Measurements from ENCODE around the gene ERBB3. TPM values are rescaled to one million over a fixed set of nuclear protein-coding genes. Genes with fewer than 3 reads are reported as not detected.

ERBB3 gene
- total RNA-seq, 2 experiments from 2014 or later, result not detected

- CTCF ChIA-PET (ENCODE audit: unreplicated experiment), result interaction anchor here (0.6 to 1.5 kb wide), 3 partner anchors 8 to 379 kb away, joined by 3 to 5 read pairs (median 5); partner anchors contain the start of gene ZC3H10
- peak overlapping the region; percentile 92 for H3K4me2 ChIP-seq (ENCODE audit: low read length)
- TF ChIP-seq EZH2phosphoT487 (IDR thresholded peaks at IDR 0.05; ENCODE audit: borderline replicate concordance, low read depth, low read length), result no peak
- H4K20me1 ChIP-seq (ENCODE audit: insufficient read depth, low read length), result no peaks in the 10 kb centered on the region
- H3K27ac ChIP-seq (ENCODE audit: low read depth, low read length, poor library complexity, severe bottlenecking), result peak overlapping the region; percentile 96
- 0 out of 2 replicates have a peak, but pooled peaks cover 10% of the 10 kb centered on the region for H3K9me3 ChIP-seq (ENCODE audit: low read length)
- POLR2A ChIA-PET, result interaction anchor here (1.0 to 3.8 kb wide), 5 partner anchors 24 to 93 kb away, joined by 3 to 22 read pairs (median 9); partner anchors contain the start of genes MYL6, MYL6B and SMARCC2
- DNase-seq (ENCODE audit: low spot score), result peak; percentile 83
- peaks cover 26% of the 10 kb centered on the region for H3K36me3 ChIP-seq (ENCODE audit: insufficient read depth, low read length)
- peaks cover 18% of the 10 kb centered on the region; the same call in 1 of the 2 replicates for H3K79me2 ChIP-seq (ENCODE audit: insufficient read depth, low read depth, low read length)
- no peaks in the 10 kb centered on the region for H3K9me2 ChIP-seq (ENCODE audit: insufficient read depth, low read length)
- BruUV-seq (replicated peaks), result no TSS peak
- H3K4me1 ChIP-seq (ENCODE audit: insufficient read depth, low read length, poor library complexity, severe bottlenecking), result peaks cover 48% of the 10 kb centered on the region
- intact Hi-C loops (cut with micrococcal nuclease; ENCODE audit: unreplicated experiment), result loop anchor here (1.0 to 5.0 kb wide), 6 partner anchors 8 to 321 kb away; partner anchors contain the start of genes MYL6, MYL6B, NABP2 and SMARCC2
- peak overlapping the region; percentile 10; the same call in 1 of the 2 replicates for H2AFZ ChIP-seq (ENCODE audit: low read length)
- peak overlapping the region; percentile 65 for H3K4me3 ChIP-seq (ENCODE audit: low read depth, low read length, poor library complexity, severe bottlenecking)
Measured at GRCh38 chr12:56126732-56127239, 46.8 kb downstream of the ERBB3 start.

GRCh38 chr12:56127485-56127887 lies 47.5 kb downstream of the ERBB3 start:
- Histone ChIP-seq H3K4me2 (ENCODE audit: low read length) (peak overlapping the region; percentile 92), H3K27ac (ENCODE audit: low read depth, low read length, poor library complexity, severe bottlenecking) (peak overlapping the region; percentile 96), H3K36me3 (ENCODE audit: insufficient read depth, low read length) (peaks cover 26% of the 10 kb centered on the region), H3K9me3 (ENCODE audit: low read length) (0 out of 2 replicates have a peak, but pooled peaks cover 10% of the 10 kb centered on the region), H3K4me1 (ENCODE audit: insufficient read depth, low read length, poor library complexity, severe bottlenecking) (peaks cover 48% of the 10 kb centered on the region), H3K79me2 (ENCODE audit: insufficient read depth, low read depth, low read length) (peaks cover 18% of the 10 kb centered on the region; the same call in 1 of the 2 replicates), H4K20me1 (ENCODE audit: insufficient read depth, low read length) (no peaks in the 10 kb centered on the region), H3K4me3 (ENCODE audit: low read depth, low read length, poor library complexity, severe bottlenecking) (peak overlapping the region; percentile 65), H3K9me2 (ENCODE audit: insufficient read depth, low read length) (no peaks in the 10 kb centered on the region), H2AFZ (ENCODE audit: low read length) (peak overlapping the region; percentile 31; the same call in 1 of the 2 replicates)
- ChIA-PET POLR2A (interaction anchor here (0.9 to 3.8 kb wide), 11 partner anchors 9 to 389 kb away, joined by 3 to 32 read pairs (median 5); partner anchors contain the start of genes MYL6, MYL6B, PA2G4 and RPL41), CTCF (ENCODE audit: unreplicated experiment) (interaction anchor here (0.6 to 1.5 kb wide), 4 partner anchors 8 to 94 kb away, joined by 3 to 5 read pairs (median 3); partner anchors contain the start of genes RNF41 and ZC3H10)
- TF ChIP-seq CTCF (conservative IDR thresholded peaks at IDR 0.05; ENCODE audit: low read length), result no peak
- intact Hi-C loops (cut with micrococcal nuclease; ENCODE audit: unreplicated experiment), result loop anchor here (5.0 kb wide), 1 partner anchor 320 kb away; the partner anchor contains the start of gene TIMELESS
- no peak for DNase-seq (ENCODE audit: low spot score)
- BruUV-seq (replicated peaks), result TSS peak; percentile 96

- TF ChIP-seq CTCF (conservative IDR thresholded peaks at IDR 0.05; ENCODE audit: low read length) (no peak), EZH2phosphoT487 (IDR thresholded peaks at IDR 0.05; ENCODE audit: borderline replicate concordance, low read depth, low read length) (no peak)
- Histone ChIP-seq H3K9me2 (ENCODE audit: insufficient read depth, low read length) (no peaks in the 10 kb centered on the region), H3K27ac (ENCODE audit: low read depth, low read length, poor library complexity, severe bottlenecking) (peak within 1 kb of the TSS; percentile 96), H2AFZ (ENCODE audit: low read length) (peak within 1 kb of the TSS; percentile 31; the same call in 1 of the 2 replicates), H3K4me3 (ENCODE audit: low read depth, low read length, poor library complexity, severe bottlenecking) (peak within 1 kb of the TSS; percentile 83), H3K4me2 (ENCODE audit: low read length) (peak within 1 kb of the TSS; percentile 92), H3K4me1 (ENCODE audit: insufficient read depth, low read length, poor library complexity, severe bottlenecking) (peaks cover 48% of the 10 kb centered on the region), H3K79me2 (ENCODE audit: insufficient read depth, low read depth, low read length) (peaks cover 18% of the 10 kb centered on the region; the same call in 1 of the 2 replicates), H3K9me3 (ENCODE audit: low read length) (0 out of 2 replicates have a peak, but pooled peaks cover 10% of the 10 kb centered on the region), H4K20me1 (ENCODE audit: insufficient read depth, low read length) (no peaks in the 10 kb centered on the region), H3K36me3 (ENCODE audit: insufficient read depth, low read length) (peaks cover 32% of the 10 kb centered on the region)
- peak; percentile 100 for DNase-seq (ENCODE audit: low spot score)
- CTCF ChIA-PET (ENCODE audit: unreplicated experiment), result interaction anchor here (0.6 to 1.5 kb wide), 5 partner anchors 8 to 232 kb away, joined by 3 to 5 read pairs (median 3); partner anchors contain the start of genes RNF41, STAT2 and ZC3H10
- POLR2A ChIA-PET, result interaction anchor here (0.9 to 3.8 kb wide), 14 partner anchors 10 to 389 kb away, joined by 3 to 32 read pairs (median 4); partner anchors contain the start of genes MYL6, MYL6B, PA2G4 and RPL41
- intact Hi-C loops (cut with micrococcal nuclease; ENCODE audit: unreplicated experiment), result loop anchor here (5.0 kb wide), 1 partner anchor 319 kb away; the partner anchor contains the start of gene TIMELESS
- TSS peak; percentile 33 for BruUV-seq (replicated peaks)
Measured at GRCh38 chr12:56127888-56128669, 48.1 kb downstream of the ERBB3 start, which contains the start of gene ESYT1. Gene ESYT1, plus strand, starts transcription at chr12:56128267. Its CDS starts 53 bp downstream, at chr12:56128320.
